Measurements from ENCODE around the gene LIPT2. TPM values are rescaled to one million over a fixed set of nuclear protein-coding genes. Genes with fewer than 3 reads are reported as not detected.

Gene LIPT2
- total and polyA plus RNA-seq, 2 experiments from 2014 or later = 8.2 to 16.9 TPM

DNA sequence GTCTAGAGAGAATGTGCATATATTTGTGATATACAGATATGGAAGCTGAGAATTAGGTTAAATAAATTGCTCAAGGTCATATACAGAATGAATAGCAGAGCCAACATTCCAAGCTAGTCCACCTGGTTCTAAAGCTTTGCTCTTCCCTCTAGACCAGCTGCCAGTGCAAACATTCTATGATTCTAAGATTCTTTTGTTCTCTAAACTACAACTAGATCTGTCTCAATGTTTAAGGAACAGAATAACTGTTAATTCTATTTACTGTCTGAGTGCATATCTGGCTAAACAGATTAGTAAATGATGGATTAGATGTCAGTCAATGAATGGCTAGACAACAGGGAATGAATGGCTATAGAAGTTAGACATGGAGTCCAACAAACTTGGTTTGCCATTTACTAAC is 45.8 kb downstream of the LIPT2 start (continued):
- TF ChIP-seq, protein P1, sequence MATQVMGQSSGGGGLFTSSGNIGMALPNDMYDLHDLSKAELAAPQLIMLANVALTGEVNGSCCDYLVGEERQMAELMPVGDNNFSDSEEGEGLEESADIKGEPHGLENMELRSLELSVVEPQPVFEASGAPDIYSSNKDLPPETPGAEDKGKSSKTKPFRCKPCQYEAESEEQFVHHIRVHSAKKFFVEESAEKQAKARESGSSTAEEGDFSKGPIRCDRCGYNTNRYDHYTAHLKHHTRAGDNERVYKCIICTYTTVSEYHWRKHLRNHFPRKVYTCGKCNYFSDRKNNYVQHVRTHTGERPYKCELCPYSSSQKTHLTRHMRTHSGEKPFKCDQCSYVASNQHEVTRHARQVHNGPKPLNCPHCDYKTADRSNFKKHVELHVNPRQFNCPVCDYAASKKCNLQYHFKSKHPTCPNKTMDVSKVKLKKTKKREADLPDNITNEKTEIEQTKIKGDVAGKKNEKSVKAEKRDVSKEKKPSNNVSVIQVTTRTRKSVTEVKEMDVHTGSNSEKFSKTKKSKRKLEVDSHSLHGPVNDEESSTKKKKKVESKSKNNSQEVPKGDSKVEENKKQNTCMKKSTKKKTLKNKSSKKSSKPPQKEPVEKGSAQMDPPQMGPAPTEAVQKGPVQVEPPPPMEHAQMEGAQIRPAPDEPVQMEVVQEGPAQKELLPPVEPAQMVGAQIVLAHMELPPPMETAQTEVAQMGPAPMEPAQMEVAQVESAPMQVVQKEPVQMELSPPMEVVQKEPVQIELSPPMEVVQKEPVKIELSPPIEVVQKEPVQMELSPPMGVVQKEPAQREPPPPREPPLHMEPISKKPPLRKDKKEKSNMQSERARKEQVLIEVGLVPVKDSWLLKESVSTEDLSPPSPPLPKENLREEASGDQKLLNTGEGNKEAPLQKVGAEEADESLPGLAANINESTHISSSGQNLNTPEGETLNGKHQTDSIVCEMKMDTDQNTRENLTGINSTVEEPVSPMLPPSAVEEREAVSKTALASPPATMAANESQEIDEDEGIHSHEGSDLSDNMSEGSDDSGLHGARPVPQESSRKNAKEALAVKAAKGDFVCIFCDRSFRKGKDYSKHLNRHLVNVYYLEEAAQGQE (IDR thresholded peaks at IDR 0.05; ENCODE audit: unreplicated experiment) = no peak
- TF ChIP-seq ZNF331 (CRISPR knock-in tag; IDR thresholded peaks at IDR 0.05; ENCODE audit: low read depth) = no peak
- no peak for TF ChIP-seq CREB1 (CRISPR knock-in tag; IDR thresholded peaks at IDR 0.05; ENCODE audit: low read depth)
- TF ChIP-seq JUNB (IDR thresholded peaks at IDR 0.05; ENCODE audit: unreplicated experiment) = no peak
- no peak for TF ChIP-seq NANOG (IDR thresholded peaks at IDR 0.05; ENCODE audit: borderline replicate concordance)

DNA sequence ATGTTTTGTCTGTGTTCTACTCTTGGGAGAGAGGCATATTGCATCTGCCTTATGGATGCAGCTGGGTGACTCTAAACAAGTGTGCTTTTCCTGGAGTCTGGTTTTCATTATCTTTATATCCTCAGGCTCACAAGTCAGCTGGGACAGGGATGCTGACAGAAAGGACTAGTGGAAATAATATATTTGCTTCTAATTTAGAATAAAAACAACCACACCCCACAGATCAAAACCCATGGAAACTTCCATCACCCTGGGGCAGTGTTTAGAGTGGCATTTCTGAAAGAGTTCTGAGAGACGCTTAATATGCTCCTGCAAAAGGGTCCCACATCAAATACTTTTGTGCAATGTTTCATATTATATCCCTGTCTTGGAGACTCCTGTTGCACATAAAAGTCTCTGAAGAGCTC is 47.0 kb downstream of the LIPT2 start:
- H3K4me2 ChIP-seq = no peak overlapping the region
- H3F3A ChIP-seq (replicated peaks; ENCODE audit: low read depth) = no peaks in the 10 kb centered on the region
- H3K27me3 ChIP-seq (ENCODE audit: insufficient read depth) = no peaks in the 10 kb centered on the region
- peaks cover 4% of the 10 kb centered on the region; the same call in 1 of the 2 replicates for H3K4me1 ChIP-seq (ENCODE audit: insufficient read depth)
- ATAC-seq (no peak), DNase-seq (ENCODE audit: low spot score) (no peak)
- H3K4me1 Mint-ChIP-seq = peaks cover 23% of the 10 kb centered on the region
- no peaks in the 10 kb centered on the region for H3K9me2 ChIP-seq (ENCODE audit: insufficient read depth)
- H3K27me3 Mint-ChIP-seq (ENCODE audit: insufficient read depth, low read depth, poor library complexity) = no peaks in the 10 kb centered on the region
- H3K27ac Mint-ChIP-seq = no peak overlapping the region
- no peaks in the 10 kb centered on the region for H3K36me3 ChIP-seq (ENCODE audit: insufficient read depth)
- no peak overlapping the region for H3K4me3 Mint-ChIP-seq
- no peaks in the 10 kb centered on the region for H3K36me3 Mint-ChIP-seq (ENCODE audit: low read depth)
- H3K79me2 ChIP-seq (replicated peaks; ENCODE audit: insufficient read depth) = no peaks in the 10 kb centered on the region
- H3K4me3 ChIP-seq = no peak overlapping the region
- no peak overlapping the region for H2AFZ ChIP-seq
- H4K20me1 ChIP-seq (replicated peaks; ENCODE audit: insufficient read depth) = no peaks in the 10 kb centered on the region
- no peak overlapping the region for H3K27ac ChIP-seq (ENCODE audit: low read depth)
- H3K9me3 Mint-ChIP-seq = no peaks in the 10 kb centered on the region
- TF ChIP-seq ZNF331 (CRISPR knock-in tag; IDR thresholded peaks at IDR 0.05; ENCODE audit: low read depth) = no peak
- no peak for TF ChIP-seq CREB1 (CRISPR knock-in tag; IDR thresholded peaks at IDR 0.05; ENCODE audit: low read depth)
- TF ChIP-seq, protein P1 (IDR thresholded peaks at IDR 0.05; ENCODE audit: unreplicated experiment) = no peak
- TF ChIP-seq, protein P2, sequence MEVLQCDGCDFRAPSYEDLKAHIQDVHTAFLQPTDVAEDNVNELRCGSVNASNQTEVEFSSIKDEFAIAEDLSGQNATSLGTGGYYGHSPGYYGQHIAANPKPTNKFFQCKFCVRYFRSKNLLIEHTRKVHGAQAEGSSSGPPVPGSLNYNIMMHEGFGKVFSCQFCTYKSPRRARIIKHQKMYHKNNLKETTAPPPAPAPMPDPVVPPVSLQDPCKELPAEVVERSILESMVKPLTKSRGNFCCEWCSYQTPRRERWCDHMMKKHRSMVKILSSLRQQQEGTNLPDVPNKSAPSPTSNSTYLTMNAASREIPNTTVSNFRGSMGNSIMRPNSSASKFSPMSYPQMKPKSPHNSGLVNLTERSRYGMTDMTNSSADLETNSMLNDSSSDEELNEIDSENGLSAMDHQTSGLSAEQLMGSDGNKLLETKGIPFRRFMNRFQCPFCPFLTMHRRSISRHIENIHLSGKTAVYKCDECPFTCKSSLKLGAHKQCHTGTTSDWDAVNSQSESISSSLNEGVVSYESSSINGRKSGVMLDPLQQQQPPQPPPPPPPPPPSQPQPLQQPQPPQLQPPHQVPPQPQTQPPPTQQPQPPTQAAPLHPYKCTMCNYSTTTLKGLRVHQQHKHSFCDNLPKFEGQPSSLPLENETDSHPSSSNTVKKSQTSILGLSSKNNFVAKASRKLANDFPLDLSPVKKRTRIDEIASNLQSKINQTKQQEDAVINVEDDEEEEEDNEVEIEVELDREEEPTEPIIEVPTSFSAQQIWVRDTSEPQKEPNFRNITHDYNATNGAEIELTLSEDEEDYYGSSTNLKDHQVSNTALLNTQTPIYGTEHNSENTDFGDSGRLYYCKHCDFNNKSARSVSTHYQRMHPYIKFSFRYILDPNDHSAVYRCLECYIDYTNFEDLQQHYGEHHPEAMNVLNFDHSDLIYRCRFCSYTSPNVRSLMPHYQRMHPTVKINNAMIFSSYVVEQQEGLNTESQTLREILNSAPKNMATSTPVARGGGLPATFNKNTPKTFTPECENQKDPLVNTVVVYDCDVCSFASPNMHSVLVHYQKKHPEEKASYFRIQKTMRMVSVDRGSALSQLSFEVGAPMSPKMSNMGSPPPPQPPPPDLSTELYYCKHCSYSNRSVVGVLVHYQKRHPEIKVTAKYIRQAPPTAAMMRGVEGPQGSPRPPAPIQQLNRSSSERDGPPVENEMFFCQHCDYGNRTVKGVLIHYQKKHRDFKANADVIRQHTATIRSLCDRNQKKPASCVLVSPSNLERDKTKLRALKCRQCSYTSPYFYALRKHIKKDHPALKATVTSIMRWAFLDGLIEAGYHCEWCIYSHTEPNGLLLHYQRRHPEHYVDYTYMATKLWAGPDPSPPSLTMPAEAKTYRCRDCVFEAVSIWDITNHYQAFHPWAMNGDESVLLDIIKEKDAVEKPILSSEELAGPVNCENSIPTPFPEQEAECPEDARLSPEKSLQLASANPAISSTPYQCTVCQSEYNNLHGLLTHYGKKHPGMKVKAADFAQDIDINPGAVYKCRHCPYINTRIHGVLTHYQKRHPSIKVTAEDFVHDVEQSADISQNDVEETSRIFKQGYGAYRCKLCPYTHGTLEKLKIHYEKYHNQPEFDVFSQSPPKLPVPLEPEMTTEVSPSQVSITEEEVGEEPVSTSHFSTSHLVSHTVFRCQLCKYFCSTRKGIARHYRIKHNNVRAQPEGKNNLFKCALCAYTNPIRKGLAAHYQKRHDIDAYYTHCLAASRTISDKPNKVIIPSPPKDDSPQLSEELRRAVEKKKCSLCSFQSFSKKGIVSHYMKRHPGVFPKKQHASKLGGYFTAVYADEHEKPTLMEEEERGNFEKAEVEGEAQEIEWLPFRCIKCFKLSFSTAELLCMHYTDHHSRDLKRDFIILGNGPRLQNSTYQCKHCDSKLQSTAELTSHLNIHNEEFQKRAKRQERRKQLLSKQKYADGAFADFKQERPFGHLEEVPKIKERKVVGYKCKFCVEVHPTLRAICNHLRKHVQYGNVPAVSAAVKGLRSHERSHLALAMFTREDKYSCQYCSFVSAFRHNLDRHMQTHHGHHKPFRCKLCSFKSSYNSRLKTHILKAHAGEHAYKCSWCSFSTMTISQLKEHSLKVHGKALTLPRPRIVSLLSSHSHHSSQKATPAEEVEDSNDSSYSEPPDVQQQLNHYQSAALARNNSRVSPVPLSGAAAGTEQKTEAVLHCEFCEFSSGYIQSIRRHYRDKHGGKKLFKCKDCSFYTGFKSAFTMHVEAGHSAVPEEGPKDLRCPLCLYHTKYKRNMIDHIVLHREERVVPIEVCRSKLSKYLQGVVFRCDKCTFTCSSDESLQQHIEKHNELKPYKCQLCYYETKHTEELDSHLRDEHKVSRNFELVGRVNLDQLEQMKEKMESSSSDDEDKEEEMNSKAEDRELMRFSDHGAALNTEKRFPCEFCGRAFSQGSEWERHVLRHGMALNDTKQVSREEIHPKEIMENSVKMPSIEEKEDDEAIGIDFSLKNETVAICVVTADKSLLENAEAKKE (CRISPR knock-in tag; IDR thresholded peaks at IDR 0.05) = no peak
- TF ChIP-seq, protein P3, sequence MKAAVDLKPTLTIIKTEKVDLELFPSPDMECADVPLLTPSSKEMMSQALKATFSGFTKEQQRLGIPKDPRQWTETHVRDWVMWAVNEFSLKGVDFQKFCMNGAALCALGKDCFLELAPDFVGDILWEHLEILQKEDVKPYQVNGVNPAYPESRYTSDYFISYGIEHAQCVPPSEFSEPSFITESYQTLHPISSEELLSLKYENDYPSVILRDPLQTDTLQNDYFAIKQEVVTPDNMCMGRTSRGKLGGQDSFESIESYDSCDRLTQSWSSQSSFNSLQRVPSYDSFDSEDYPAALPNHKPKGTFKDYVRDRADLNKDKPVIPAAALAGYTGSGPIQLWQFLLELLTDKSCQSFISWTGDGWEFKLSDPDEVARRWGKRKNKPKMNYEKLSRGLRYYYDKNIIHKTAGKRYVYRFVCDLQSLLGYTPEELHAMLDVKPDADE (IDR thresholded peaks at IDR 0.05) = no peak
- no peak for TF ChIP-seq NANOG (IDR thresholded peaks at IDR 0.05; ENCODE audit: borderline replicate concordance)
- TF ChIP-seq STAT1 (IDR thresholded peaks at IDR 0.05; ENCODE audit: unreplicated experiment) = no peak
